Upper lobe of left lung (tissue), 6 donors: ENCODE data around the gene ZNF292. TPM values are rescaled to one million over a fixed set of nuclear protein-coding genes. Genes with fewer than 3 reads are reported as not detected.

Experiments
- ATAC-seq, 2 donors: fragments of 200-7000 bp; cut with Tn5 transposase; one replicate each; pipeline ENCODE4 v1.9.1; 2022; ENCODE audit warnings: mild to moderate bottlenecking in 2 of 2, moderate library complexity in 2 of 2; ENCODE audit not compliant: low FRiP score in 2 of 2
- DNase-seq, 2 donors: peaks; one replicate each; pipeline ENCODE4 v3.0.0-alpha.2; 2019 to 2020
- H3K27ac ChIP-seq, 4 donors: fragments of 200-600 bp; sonication (generic); one replicate each; pipeline ENCODE4 v1.5.1; 2016 to 2019
- H3K27me3 ChIP-seq, 4 donors: fragments of 200-600 bp; sonication (generic); one replicate each; pipeline ENCODE4 v1.5.1; 2017 to 2019
- H3K36me3 ChIP-seq, 4 donors: fragments of 200-600 bp; sonication (generic); one replicate each; pipeline ENCODE4 v1.5.1; 2016 to 2019
- H3K4me1 ChIP-seq, 4 donors: fragments of 200-600 bp; sonication (generic); one replicate each; pipeline ENCODE4 v1.5.1; 2018 to 2019
- H3K4me3 ChIP-seq, 4 donors: fragments of 200-600 bp; sonication (generic); one replicate each; pipeline ENCODE4 v1.5.1; 2017 to 2019; ENCODE audit warnings: mild to moderate bottlenecking in 2 of 4, moderate library complexity in 1 of 4
- H3K9me3 ChIP-seq, 4 donors: fragments of 200-600 bp; sonication (generic); one replicate each; pipeline ENCODE4 v1.5.1; 2018 to 2019
- EP300 ChIP-seq, 4 donors: sonication (generic); formaldehyde crosslinking; IDR thresholded peaks; one replicate each; pipeline ENCODE4 v1.5.1; 2017; ENCODE audit warnings: antibody characterized with exemption in 4 of 4, control low read depth in 2 of 4
- POLR2A ChIP-seq, 4 donors: fragments of 450-650 bp; IDR thresholded peaks; one replicate each; pipeline ENCODE4 v1.5.1; 2016 to 2017; ENCODE audit warnings: antibody characterized with exemption in 4 of 4, mild to moderate bottlenecking in 2 of 4
- POLR2AphosphoS5 ChIP-seq, 2 donors: sonication (generic); formaldehyde crosslinking; IDR thresholded peaks; one replicate each; pipeline ENCODE4 v1.5.1; 2017; ENCODE audit warnings: antibody characterized with exemption in 2 of 2
- WGBS, 2 donors: methylation state at CpG; one replicate each; pipeline ENCODE4 v1.1.5; 2017 to 2018; 5-methylcytosine and 5-hydroxymethylcytosine counted together
- total RNA-seq, 6 donors: library from RNA; depleted of rRNA in 4 of 6; stranded (reverse); fragments of >200 nt in 4 of 6; gene quantifications; one replicate each; pipeline versions ENCODE4 v1.1.0 to v1.2.1, GENCODE V29; 2016 to 2021
- TF ChIP-seq, protein P1 (sequence below), 6 experiments: fragments of 450-650 bp in 4 of 6; fragments of 200-600 bp in 2 of 6; sonication (generic) in 2 of 6; IDR thresholded peaks; one replicate each; pipeline ENCODE4 v1.5.1; 2016 to 2019; ENCODE audit warnings: antibody characterized with exemption in 6 of 6
- donor health status: DM: no; HTN: no; CAD: no; lungs with moderate emphysema.
- donor health status: DM: no; HTN: yes; CAD: no; lungs with severe emphysema.

Gene ZNF292
- total RNA-seq, 6 donors from 2014 or later, result 19.9 to 60.8 (median 32.0) TPM

DNA sequence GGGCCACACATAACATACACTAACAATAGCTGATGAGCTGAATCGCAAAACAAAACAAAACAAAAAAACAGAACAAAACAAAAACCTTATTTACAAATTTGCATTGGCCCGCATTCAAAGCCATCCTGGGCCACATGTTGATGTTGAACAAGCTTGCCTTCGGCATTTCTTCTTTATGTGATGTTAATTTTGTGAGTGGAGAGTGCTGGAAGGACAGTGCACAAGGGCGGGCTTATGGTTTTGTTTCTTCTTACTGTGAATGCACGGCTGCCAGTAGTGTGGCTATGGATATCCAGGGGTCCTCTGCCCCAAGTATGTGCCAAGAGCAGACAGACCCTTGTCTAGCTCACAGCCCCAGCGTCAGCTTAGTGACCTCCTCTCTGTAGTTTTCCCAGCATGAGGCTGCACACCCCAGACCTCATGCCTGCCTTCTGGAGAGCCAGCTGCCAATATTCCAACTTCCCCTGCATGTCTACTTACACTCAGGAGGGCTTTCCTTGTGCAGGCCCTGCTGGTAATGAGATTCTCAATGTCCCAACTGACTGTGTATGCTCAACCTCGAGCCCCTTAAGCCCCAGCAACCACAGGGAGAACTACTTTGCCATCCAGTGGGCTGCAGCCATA, 24.9 kb downstream of the ZNF292 start:
- Histone ChIP-seq H3K9me3 (no peaks in the 10 kb centered on the region), H3K4me3 (no peak overlapping the region), H3K27ac (no peak overlapping the region), H3K27me3 (no peaks in the 10 kb centered on the region), H3K4me1 (peaks cover 0 to 2% (median 0%) of the 10 kb centered on the region in 4 donors), H3K36me3 (no peaks in the 10 kb centered on the region)
- ATAC-seq (no peak), DNase-seq (no peak)
- WGBS, 2 donors, result 85 to 89% methylated on average over 7 of the region's 7 CpGs
- no peak for TF ChIP-seq EP300 (IDR thresholded peaks at IDR 0.05)
- no peak for TF ChIP-seq POLR2AphosphoS5 (IDR thresholded peaks at IDR 0.05)
- no peak for TF ChIP-seq POLR2A (IDR thresholded peaks at IDR 0.05)
- TF ChIP-seq, protein P1, sequence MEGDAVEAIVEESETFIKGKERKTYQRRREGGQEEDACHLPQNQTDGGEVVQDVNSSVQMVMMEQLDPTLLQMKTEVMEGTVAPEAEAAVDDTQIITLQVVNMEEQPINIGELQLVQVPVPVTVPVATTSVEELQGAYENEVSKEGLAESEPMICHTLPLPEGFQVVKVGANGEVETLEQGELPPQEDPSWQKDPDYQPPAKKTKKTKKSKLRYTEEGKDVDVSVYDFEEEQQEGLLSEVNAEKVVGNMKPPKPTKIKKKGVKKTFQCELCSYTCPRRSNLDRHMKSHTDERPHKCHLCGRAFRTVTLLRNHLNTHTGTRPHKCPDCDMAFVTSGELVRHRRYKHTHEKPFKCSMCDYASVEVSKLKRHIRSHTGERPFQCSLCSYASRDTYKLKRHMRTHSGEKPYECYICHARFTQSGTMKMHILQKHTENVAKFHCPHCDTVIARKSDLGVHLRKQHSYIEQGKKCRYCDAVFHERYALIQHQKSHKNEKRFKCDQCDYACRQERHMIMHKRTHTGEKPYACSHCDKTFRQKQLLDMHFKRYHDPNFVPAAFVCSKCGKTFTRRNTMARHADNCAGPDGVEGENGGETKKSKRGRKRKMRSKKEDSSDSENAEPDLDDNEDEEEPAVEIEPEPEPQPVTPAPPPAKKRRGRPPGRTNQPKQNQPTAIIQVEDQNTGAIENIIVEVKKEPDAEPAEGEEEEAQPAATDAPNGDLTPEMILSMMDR (IDR thresholded peaks at IDR 0.05), result no peak

DNA sequence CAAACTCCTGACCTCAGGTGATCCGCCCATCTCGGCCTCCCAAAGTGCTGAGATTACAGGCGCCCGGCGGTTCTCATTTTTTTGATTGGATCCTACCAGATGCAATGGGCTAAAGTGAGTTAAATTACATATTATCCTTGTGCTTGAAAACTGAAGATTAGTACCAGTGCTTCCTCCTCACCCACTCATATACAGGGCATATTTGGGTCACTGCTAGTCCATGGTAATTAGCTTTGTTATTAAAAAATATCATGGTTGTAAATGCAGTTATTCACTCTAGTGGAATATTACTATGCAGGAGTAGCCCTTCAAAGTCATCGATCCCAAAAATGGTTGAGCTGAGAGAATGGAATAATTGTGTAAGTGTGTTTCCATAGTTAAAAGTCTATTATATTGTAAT, 26.5 kb downstream of the ZNF292 start:
- DNase-seq (no peak), ATAC-seq (no peak)
- WGBS, 2 donors, result 91 to 93% methylated on average over 6 of the region's 6 CpGs
- H3K36me3 ChIP-seq, result peaks cover 0 to 5% (median 0%) of the 10 kb centered on the region in 4 donors
- no peaks in the 10 kb centered on the region for H3K9me3 ChIP-seq
- H3K27me3 ChIP-seq, result no peaks in the 10 kb centered on the region
- no peak overlapping the region for H3K4me3 ChIP-seq
- H3K4me1 ChIP-seq, result peaks cover 0 to 2% (median 0%) of the 10 kb centered on the region in 4 donors
- no peak overlapping the region for H3K27ac ChIP-seq
- TF ChIP-seq POLR2A (IDR thresholded peaks at IDR 0.05), result no peak
- TF ChIP-seq POLR2AphosphoS5 (IDR thresholded peaks at IDR 0.05), result no peak
- no peak for TF ChIP-seq EP300 (IDR thresholded peaks at IDR 0.05)
- TF ChIP-seq, protein P1 (IDR thresholded peaks at IDR 0.05), result no peak

DNA sequence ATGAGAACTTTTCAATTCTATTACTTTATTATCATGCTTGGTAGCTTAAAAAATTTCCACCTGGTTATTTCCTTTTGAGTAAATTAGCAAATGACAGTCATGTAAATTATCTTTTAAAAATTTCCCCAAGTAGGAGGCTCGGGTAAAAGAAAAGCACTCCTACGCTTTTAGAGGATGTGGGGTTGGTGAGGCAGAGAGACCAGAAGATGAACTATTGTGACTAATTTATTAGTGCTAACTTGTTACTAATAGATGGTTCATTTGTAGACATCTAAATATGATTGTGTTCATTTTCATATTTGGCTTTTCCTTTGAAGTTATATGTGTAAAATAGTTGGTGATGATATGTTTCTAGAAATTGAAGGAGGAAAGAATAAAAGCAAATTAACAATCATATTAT, 27.0 kb downstream of the ZNF292 start:
- H3K4me3 ChIP-seq, result no peak overlapping the region
- no peaks in the 10 kb centered on the region for H3K27me3 ChIP-seq
- no peak overlapping the region for H3K27ac ChIP-seq
- no peak for TF ChIP-seq EP300 (IDR thresholded peaks at IDR 0.05)
- TF ChIP-seq POLR2A (IDR thresholded peaks at IDR 0.05), result no peak
- WGBS, 2 donors, result 85 to 89% methylated on average over 2 of the region's 2 CpGs
- DNase-seq, result no peak
- peaks cover 0 to 2% (median 0%) of the 10 kb centered on the region in 4 donors for H3K4me1 ChIP-seq
- peaks cover 0 to 5% (median 0%) of the 10 kb centered on the region in 4 donors for H3K36me3 ChIP-seq
- no peaks in the 10 kb centered on the region for H3K9me3 ChIP-seq
- no peak for ATAC-seq

DNA sequence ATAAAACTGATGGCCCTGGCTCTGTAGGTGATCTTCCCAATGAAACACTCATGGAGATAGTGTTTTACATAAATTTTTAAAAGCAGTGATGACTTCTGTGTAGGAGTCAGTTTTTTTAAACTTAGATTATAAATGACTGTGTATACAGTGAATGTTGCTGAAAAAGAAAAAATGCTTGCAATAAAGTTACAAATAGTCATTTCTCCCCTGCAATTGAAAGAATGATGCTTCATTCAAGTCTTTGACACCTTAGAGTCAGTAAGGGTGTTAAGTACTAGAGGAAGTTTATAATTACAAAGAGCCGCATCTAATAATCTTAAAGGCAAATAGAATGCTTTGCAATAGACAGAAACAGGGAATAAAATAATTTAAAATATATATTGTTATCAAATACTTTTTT, 27.6 kb downstream of the ZNF292 start:
- TF ChIP-seq POLR2AphosphoS5 (IDR thresholded peaks at IDR 0.05) (no peak), EP300 (IDR thresholded peaks at IDR 0.05) (no peak), POLR2A (IDR thresholded peaks at IDR 0.05) (no peak)
- TF ChIP-seq, protein P1 (IDR thresholded peaks at IDR 0.05), result no peak
- WGBS, 2 donors, result 80 to 94% methylated on average over 1 of the region's 1 CpG
- peaks cover 0 to 2% (median 0%) of the 10 kb centered on the region in 4 donors for H3K4me1 ChIP-seq
- DNase-seq (no peak), ATAC-seq (no peak)
- no peaks in the 10 kb centered on the region for H3K9me3 ChIP-seq
- no peaks in the 10 kb centered on the region for H3K27me3 ChIP-seq
- no peak overlapping the region for H3K27ac ChIP-seq
- no peak overlapping the region for H3K4me3 ChIP-seq
- peaks cover 0 to 5% (median 0%) of the 10 kb centered on the region in 4 donors for H3K36me3 ChIP-seq

DNA sequence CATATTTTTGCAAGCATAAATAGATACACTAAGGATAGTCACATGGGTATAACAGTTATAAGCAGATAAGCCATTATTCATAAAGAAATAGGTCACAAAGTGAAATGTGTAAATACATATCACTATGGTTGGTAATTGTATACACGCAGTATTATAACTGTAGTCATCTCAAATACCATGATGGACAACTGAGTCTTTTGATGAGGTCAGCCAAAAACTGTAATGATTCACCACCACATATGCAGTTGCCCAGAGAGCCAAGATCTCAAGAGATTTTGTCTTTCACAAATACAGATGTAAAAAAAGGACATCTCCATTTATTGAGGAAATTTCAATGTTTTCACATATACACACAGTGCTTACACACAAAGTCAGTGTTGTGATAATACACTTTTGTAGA, 28.3 kb downstream of the ZNF292 start:
- Histone ChIP-seq H3K27me3 (no peaks in the 10 kb centered on the region), H3K9me3 (no peaks in the 10 kb centered on the region), H3K36me3 (peaks cover 0 to 5% (median 0%) of the 10 kb centered on the region in 4 donors), H3K27ac (no peak overlapping the region), H3K4me1 (peaks cover 0 to under 1% (median 0%) of the 10 kb centered on the region in 4 donors), H3K4me3 (no peak overlapping the region)
- ATAC-seq, result no peak
- DNase-seq, result no peak
- TF ChIP-seq, protein P1 (IDR thresholded peaks at IDR 0.05), result no peak
- TF ChIP-seq POLR2A (IDR thresholded peaks at IDR 0.05), result no peak
- no peak for TF ChIP-seq EP300 (IDR thresholded peaks at IDR 0.05)
- TF ChIP-seq POLR2AphosphoS5 (IDR thresholded peaks at IDR 0.05), result no peak
- 83 to 86% methylated on average over 1 of the region's 1 CpG for WGBS, 2 donors
